LNCaP clone FGC (cell line): ENCODE data around the gene MGAT2.
A peak's percentile ranks its signal among the peaks of the same experiment; 100 is the strongest.
"Not testable (repeated sequence)": the region's sequence is repeated elsewhere in the genome, so short reads cannot be mapped to it uniquely, and the experiment has no call there.

Experiments used
- DNase-seq: peaks from one replicate; pipeline ENCODE4 v3.0.0-alpha.2; 2011; ENCODE audit warnings: low read depth
- H3K4me3 ChIP-seq: 2 replicates; pipeline ENCODE4 v1.5.1; 2011; ENCODE audit warnings: mild to moderate bottlenecking, low read depth, low read length, control low read depth
- CTCF ChIP-seq: IDR thresholded peaks from 2 replicates; pipeline ENCODE4 v1.5.1; 2012; ENCODE audit warnings: mild to moderate bottlenecking; ENCODE audit not compliant: control insufficient read depth, insufficient read depth; ENCODE audit errors: extremely low read depth

MGAT2 gene

GRCh38 chr14:49614196-49614595 lies 6.4 kb upstream of the MGAT2 start:
- no peak for TF ChIP-seq CTCF
- no peak for DNase-seq
- H3K4me3 ChIP-seq, result no peak overlapping the region

GRCh38 chr14:49615776-49616175 lies 4.8 kb upstream of the MGAT2 start:
- DNase-seq, result no peak
- no peak overlapping the region for H3K4me3 ChIP-seq
- TF ChIP-seq CTCF, result no peak

- H3K4me3 ChIP-seq, result no peak overlapping the region
Observed at GRCh38 chr14:49617852-49618519, 2.6 kb upstream of the MGAT2 start.

GRCh38 chr14:49619273-49619672 lies 1.3 kb upstream of the MGAT2 start:
- DNase-seq, result not testable (repeated sequence)
- peak overlapping the region; percentile 77 for H3K4me3 ChIP-seq

More at GRCh38 chr14:49617852-49618519, 2.6 kb upstream of the MGAT2 start:
- no peak for TF ChIP-seq CTCF
- DNase-seq, result no peak

- TF ChIP-seq CTCF, result no peak
- no peak for DNase-seq
- H3K4me3 ChIP-seq, result peak overlapping the region; percentile 77
Observed at GRCh38 chr14:49619730-49620129, 869 bp upstream of the MGAT2 start.

- no peak for TF ChIP-seq CTCF
- no peak for DNase-seq
- peak overlapping the region; percentile 77 for H3K4me3 ChIP-seq
Observed at GRCh38 chr14:49621114-49621881, 699 bp downstream of the MGAT2 start.

- no peak for TF ChIP-seq CTCF
- DNase-seq, result no peak
- H3K4me3 ChIP-seq, result peak overlapping the region; percentile 77
Observed at GRCh38 chr14:49622022-49622607, 1.5 kb downstream of the MGAT2 start.
